HepG2 (cell line): ENCODE measurements around the gene TPD52L2. TPM values are rescaled to one million over a fixed set of nuclear protein-coding genes. Genes with fewer than 3 reads are reported as not detected.

ENCODE experiments used
- NFRKB ChIP-seq: fragments of 450-650 bp; IDR thresholded peaks from 2 replicates; pipeline ENCODE4 v1.6.1; 2017
- SUZ12 ChIP-seq: fragments of 150-350 bp; IDR thresholded peaks from 2 replicates; pipeline ENCODE4 v1.6.1; 2014; ENCODE audit warnings: low read depth, low read length
- ZNF720 ChIP-seq: sonication (generic); formaldehyde crosslinking; IDR thresholded peaks from 2 replicates; pipeline ENCODE4 v1.4.0; 2020; ENCODE audit warnings: missing genetic modification reagents
- polyA plus RNA-seq, 8 experiments: library from polyadenylated mRNA; depleted of rRNA in 3 of 8; stranded (reverse) in 7 of 8; unstranded in 1 of 8; fragments of >200 nt; fragmentation: Illumina TruSeq in 4 of 8; extraction: Trizol in 4 of 8; gene quantifications; 2 replicates each; pipeline versions ENCODE4 v1.2.1 to v1.2.3, GENCODE V29; 2011 to 2016; ENCODE audit warnings: low read depth in 4 of 8, missing spikeins in 1 of 8, mixed read lengths in 1 of 8; ENCODE audit not compliant: insufficient read depth in 1 of 8
- total RNA-seq, 5 experiments: library from RNA; depleted of rRNA; stranded (reverse); fragments of >200 nt; fragmentation: Illumina TruSeq; extraction: Trizol; gene quantifications; 2 replicates each; pipeline ENCODE4 v1.2.3, GENCODE V29; 2016; ENCODE audit warnings: low read depth in 1 of 5
- TF ChIP-seq, protein P1 (sequence below), 2 experiments: sonication (generic) in 1 of 2; formaldehyde crosslinking in 1 of 2; IDR thresholded peaks; 2 replicates each; pipeline versions ENCODE4 v1.6.1 to v1.9.0; 2014 to 2022; ENCODE audit warnings: antibody characterized with exemption in 1 of 2, borderline replicate concordance in 1 of 2, inconsistent platforms in 1 of 2, low read depth in 1 of 2, missing genetic modification reagents in 1 of 2
- TF ChIP-seq, protein P2 (sequence below): sonication (generic); formaldehyde crosslinking; IDR thresholded peaks from 2 replicates; pipeline ENCODE4 v1.9.0; 2021; ENCODE audit warnings: missing genetic modification reagents, borderline replicate concordance
- TF ChIP-seq, protein P3 (sequence below): sonication (generic); formaldehyde crosslinking; IDR thresholded peaks from 2 replicates; pipeline ENCODE4 v1.5.1; 2020; ENCODE audit warnings: mild to moderate bottlenecking, moderate library complexity, missing genetic modification reagents
- TF ChIP-seq, protein P4 (sequence below): sonication (generic); formaldehyde crosslinking; IDR thresholded peaks from 2 replicates; pipeline ENCODE4 v1.4.0; 2020; ENCODE audit warnings: low read depth, mild to moderate bottlenecking, missing genetic modification reagents
- TF ChIP-seq, protein P5 (sequence below): sonication (generic); formaldehyde crosslinking; conservative IDR thresholded peaks from 2 replicates; pipeline ENCODE4 v1.4.0; 2020; ENCODE audit warnings: missing genetic modification reagents

TPD52L2 gene
- total and polyA plus RNA-seq, 2 of the 13 experiments (the other 11 are each of a cell fraction or from before 2014, with no cell fraction given) = 156 to 184 TPM

DNA sequence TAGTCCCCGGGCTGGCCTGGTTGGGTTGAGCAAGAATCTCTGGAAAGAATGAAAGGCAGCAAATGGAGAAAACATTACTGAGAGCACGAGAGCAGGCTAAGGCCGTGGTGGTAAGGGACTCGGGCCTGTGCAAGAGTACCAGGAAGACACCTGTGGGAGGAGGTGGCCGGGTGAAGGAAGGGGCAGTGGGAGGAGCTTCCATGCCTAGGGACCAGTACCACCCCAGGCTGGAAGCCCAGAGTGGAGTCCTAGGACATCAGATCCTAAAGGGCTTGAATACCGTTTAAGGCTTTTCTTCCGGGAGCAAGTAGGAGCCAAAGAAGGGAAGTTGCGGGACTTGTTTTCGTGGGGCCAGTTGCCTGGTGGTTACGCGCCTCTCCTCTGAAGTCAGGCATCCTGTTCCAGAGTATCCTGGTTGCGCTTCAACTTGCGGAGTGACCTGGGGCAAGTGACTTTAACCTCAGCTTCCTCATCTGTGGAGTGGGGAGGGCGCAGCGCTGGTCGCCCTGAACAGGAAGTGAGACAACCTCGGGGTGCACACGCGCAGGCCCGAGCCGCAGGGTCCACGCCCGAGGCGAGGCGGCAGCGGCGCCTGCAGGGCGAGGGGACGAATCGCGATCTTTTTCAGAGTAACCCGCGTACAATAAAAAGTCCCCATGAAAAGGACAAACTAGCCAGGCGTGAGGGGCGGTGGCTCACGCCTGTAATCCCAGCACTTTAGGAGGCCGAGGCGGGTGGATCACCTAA lies 1.1 kb upstream of the TPD52L2 start (continued):
- TF ChIP-seq, protein P1, sequence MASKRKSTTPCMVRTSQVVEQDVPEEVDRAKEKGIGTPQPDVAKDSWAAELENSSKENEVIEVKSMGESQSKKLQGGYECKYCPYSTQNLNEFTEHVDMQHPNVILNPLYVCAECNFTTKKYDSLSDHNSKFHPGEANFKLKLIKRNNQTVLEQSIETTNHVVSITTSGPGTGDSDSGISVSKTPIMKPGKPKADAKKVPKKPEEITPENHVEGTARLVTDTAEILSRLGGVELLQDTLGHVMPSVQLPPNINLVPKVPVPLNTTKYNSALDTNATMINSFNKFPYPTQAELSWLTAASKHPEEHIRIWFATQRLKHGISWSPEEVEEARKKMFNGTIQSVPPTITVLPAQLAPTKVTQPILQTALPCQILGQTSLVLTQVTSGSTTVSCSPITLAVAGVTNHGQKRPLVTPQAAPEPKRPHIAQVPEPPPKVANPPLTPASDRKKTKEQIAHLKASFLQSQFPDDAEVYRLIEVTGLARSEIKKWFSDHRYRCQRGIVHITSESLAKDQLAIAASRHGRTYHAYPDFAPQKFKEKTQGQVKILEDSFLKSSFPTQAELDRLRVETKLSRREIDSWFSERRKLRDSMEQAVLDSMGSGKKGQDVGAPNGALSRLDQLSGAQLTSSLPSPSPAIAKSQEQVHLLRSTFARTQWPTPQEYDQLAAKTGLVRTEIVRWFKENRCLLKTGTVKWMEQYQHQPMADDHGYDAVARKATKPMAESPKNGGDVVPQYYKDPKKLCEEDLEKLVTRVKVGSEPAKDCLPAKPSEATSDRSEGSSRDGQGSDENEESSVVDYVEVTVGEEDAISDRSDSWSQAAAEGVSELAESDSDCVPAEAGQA (IDR thresholded peaks at IDR 0.05; ENCODE audit: low read depth) = peak; percentile 61; the same call in 1 of the 2 replicates
- TF ChIP-seq, protein P1 (CRISPR knock-in tag; IDR thresholded peaks at IDR 0.05; ENCODE audit: borderline replicate concordance) = no peak
- TF ChIP-seq, protein P2, sequence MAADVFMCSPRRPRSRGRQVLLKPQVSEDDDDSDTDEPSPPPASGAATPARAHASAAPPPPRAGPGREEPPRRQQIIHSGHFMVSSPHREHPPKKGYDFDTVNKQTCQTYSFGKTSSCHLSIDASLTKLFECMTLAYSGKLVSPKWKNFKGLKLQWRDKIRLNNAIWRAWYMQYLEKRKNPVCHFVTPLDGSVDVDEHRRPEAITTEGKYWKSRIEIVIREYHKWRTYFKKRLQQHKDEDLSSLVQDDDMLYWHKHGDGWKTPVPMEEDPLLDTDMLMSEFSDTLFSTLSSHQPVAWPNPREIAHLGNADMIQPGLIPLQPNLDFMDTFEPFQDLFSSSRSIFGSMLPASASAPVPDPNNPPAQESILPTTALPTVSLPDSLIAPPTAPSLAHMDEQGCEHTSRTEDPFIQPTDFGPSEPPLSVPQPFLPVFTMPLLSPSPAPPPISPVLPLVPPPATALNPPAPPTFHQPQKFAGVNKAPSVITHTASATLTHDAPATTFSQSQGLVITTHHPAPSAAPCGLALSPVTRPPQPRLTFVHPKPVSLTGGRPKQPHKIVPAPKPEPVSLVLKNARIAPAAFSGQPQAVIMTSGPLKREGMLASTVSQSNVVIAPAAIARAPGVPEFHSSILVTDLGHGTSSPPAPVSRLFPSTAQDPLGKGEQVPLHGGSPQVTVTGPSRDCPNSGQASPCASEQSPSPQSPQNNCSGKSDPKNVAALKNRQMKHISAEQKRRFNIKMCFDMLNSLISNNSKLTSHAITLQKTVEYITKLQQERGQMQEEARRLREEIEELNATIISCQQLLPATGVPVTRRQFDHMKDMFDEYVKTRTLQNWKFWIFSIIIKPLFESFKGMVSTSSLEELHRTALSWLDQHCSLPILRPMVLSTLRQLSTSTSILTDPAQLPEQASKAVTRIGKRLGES (CRISPR knock-in tag) = no peak
- TF ChIP-seq, protein P3, sequence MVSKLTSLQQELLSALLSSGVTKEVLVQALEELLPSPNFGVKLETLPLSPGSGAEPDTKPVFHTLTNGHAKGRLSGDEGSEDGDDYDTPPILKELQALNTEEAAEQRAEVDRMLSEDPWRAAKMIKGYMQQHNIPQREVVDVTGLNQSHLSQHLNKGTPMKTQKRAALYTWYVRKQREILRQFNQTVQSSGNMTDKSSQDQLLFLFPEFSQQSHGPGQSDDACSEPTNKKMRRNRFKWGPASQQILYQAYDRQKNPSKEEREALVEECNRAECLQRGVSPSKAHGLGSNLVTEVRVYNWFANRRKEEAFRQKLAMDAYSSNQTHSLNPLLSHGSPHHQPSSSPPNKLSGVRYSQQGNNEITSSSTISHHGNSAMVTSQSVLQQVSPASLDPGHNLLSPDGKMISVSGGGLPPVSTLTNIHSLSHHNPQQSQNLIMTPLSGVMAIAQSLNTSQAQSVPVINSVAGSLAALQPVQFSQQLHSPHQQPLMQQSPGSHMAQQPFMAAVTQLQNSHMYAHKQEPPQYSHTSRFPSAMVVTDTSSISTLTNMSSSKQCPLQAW (CRISPR knock-in tag) = no peak
- TF ChIP-seq NFRKB (no peak), SUZ12 (no peak), ZNF720 (CRISPR knock-in tag) (no peak)
- TF ChIP-seq, protein P4, sequence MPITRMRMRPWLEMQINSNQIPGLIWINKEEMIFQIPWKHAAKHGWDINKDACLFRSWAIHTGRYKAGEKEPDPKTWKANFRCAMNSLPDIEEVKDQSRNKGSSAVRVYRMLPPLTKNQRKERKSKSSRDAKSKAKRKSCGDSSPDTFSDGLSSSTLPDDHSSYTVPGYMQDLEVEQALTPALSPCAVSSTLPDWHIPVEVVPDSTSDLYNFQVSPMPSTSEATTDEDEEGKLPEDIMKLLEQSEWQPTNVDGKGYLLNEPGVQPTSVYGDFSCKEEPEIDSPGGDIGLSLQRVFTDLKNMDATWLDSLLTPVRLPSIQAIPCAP (CRISPR knock-in tag) = peak; percentile 76
- TF ChIP-seq, protein P5, sequence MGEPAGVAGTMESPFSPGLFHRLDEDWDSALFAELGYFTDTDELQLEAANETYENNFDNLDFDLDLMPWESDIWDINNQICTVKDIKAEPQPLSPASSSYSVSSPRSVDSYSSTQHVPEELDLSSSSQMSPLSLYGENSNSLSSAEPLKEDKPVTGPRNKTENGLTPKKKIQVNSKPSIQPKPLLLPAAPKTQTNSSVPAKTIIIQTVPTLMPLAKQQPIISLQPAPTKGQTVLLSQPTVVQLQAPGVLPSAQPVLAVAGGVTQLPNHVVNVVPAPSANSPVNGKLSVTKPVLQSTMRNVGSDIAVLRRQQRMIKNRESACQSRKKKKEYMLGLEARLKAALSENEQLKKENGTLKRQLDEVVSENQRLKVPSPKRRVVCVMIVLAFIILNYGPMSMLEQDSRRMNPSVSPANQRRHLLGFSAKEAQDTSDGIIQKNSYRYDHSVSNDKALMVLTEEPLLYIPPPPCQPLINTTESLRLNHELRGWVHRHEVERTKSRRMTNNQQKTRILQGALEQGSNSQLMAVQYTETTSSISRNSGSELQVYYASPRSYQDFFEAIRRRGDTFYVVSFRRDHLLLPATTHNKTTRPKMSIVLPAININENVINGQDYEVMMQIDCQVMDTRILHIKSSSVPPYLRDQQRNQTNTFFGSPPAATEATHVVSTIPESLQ (CRISPR knock-in tag) = no peak
